Measurements from ENCODE around the gene DPP6. TPM values are rescaled to one million over a fixed set of nuclear protein-coding genes. Genes with fewer than 3 reads are reported as not detected.

Gene DPP6
- total RNA-seq, 2 experiments from 2014 or later: not detected

GRCh38 chr7:154888690-154889089 lies 836.5 kb downstream of the DPP6 start:
- intact Hi-C loops (cut with DNase I, micrococcal nuclease): no loop called here
- ChIA-PET CTCF (no interaction called here), POLR2A (no interaction called here)
- H3K9me3 Mint-ChIP-seq (ENCODE audit: low read depth): peaks cover 2% of the 10 kb centered on the region
- no peak for ATAC-seq
- DNase-seq: no peak
- no peak overlapping the region for H3K4me3 Mint-ChIP-seq
- H3K4me1 Mint-ChIP-seq: no peaks in the 10 kb centered on the region
- peaks cover 3% of the 10 kb centered on the region for H3K27me3 Mint-ChIP-seq
- no peak overlapping the region for H3K27ac Mint-ChIP-seq
- no peaks in the 10 kb centered on the region for H3K36me3 Mint-ChIP-seq (ENCODE audit: low read depth)

GRCh38 chr7:154892459-154892858 lies 840.3 kb downstream of the DPP6 start:
- peaks cover 2% of the 10 kb centered on the region for H3K9me3 Mint-ChIP-seq (ENCODE audit: low read depth)
- H3K4me3 Mint-ChIP-seq: no peak overlapping the region
- no peak overlapping the region for H3K27ac Mint-ChIP-seq
- intact Hi-C loops (cut with DNase I, micrococcal nuclease): no loop called here
- ChIA-PET POLR2A (no interaction called here), CTCF (interaction anchor here (0.6 kb wide), 1 partner anchor 365 kb away, joined by 3 read pairs; no protein-coding TSS in a partner anchor)
- DNase-seq (no peak), ATAC-seq (no peak)
- no peaks in the 10 kb centered on the region for H3K36me3 Mint-ChIP-seq (ENCODE audit: low read depth)
- H3K27me3 Mint-ChIP-seq: peaks cover 7% of the 10 kb centered on the region
- H3K4me1 Mint-ChIP-seq: no peaks in the 10 kb centered on the region

GRCh38 chr7:154896076-154896475 lies 843.9 kb downstream of the DPP6 start:
- no peak for DNase-seq
- ChIA-PET CTCF (interaction anchor here (0.7 to 1.0 kb wide), 2 partner anchors 114 to 118 kb away, joined by 3 to 4 read pairs; no protein-coding TSS in a partner anchor), POLR2A (interaction anchor here (0.6 kb wide), 1 partner anchor 210 kb away, joined by 3 read pairs; no protein-coding TSS in a partner anchor)
- intact Hi-C loops (cut with DNase I, micrococcal nuclease): no loop called here
- Mint-ChIP-seq H3K9me3 (ENCODE audit: low read depth) (no peaks in the 10 kb centered on the region), H3K36me3 (ENCODE audit: low read depth) (no peaks in the 10 kb centered on the region), H3K27me3 (peaks cover 8% of the 10 kb centered on the region), H3K4me1 (no peaks in the 10 kb centered on the region), H3K27ac (no peak overlapping the region), H3K4me3 (no peak overlapping the region)
- no peak for ATAC-seq

- CTCF ChIA-PET: interaction anchor here (0.9 kb wide), 1 partner anchor 54 kb away, joined by 3 read pairs; no protein-coding TSS in a partner anchor
- no peaks in the 10 kb centered on the region for H3K36me3 Mint-ChIP-seq (ENCODE audit: low read depth)
- peaks cover 1% of the 10 kb centered on the region for H3K27me3 Mint-ChIP-seq
- no peak for ATAC-seq
- no peak overlapping the region for H3K4me3 Mint-ChIP-seq
- H3K27ac Mint-ChIP-seq: no peak overlapping the region
- H3K4me1 Mint-ChIP-seq: no peaks in the 10 kb centered on the region
- DNase-seq: no peak
- H3K9me3 Mint-ChIP-seq (ENCODE audit: low read depth): no peaks in the 10 kb centered on the region
- POLR2A ChIA-PET: no interaction called here
- intact Hi-C loops (cut with DNase I, micrococcal nuclease): no loop called here
Measured at GRCh38 chr7:154898973-154899855, 847.0 kb downstream of the DPP6 start.

- POLR2A ChIA-PET: no interaction called here
- intact Hi-C loops (cut with DNase I, micrococcal nuclease): no loop called here
- CTCF ChIA-PET: interaction anchor here (0.9 kb wide), 1 partner anchor 54 kb away, joined by 3 read pairs; no protein-coding TSS in a partner anchor
- H3K27ac Mint-ChIP-seq: no peak overlapping the region
- ATAC-seq (no peak), DNase-seq (no peak)
- H3K4me3 Mint-ChIP-seq: no peak overlapping the region
- H3K4me1 Mint-ChIP-seq: no peaks in the 10 kb centered on the region
- no peaks in the 10 kb centered on the region for H3K9me3 Mint-ChIP-seq (ENCODE audit: low read depth)
- no peaks in the 10 kb centered on the region for H3K36me3 Mint-ChIP-seq (ENCODE audit: low read depth)
- H3K27me3 Mint-ChIP-seq: peaks cover 1% of the 10 kb centered on the region
Measured at GRCh38 chr7:154899862-154900261, 847.7 kb downstream of the DPP6 start.

GRCh38 chr7:154902600-154903082 lies 850.4 kb downstream of the DPP6 start:
- intact Hi-C loops (cut with DNase I, micrococcal nuclease): no loop called here
- DNase-seq: no peak
- ChIA-PET POLR2A (no interaction called here), CTCF (no interaction called here)
- Mint-ChIP-seq H3K9me3 (ENCODE audit: low read depth) (no peaks in the 10 kb centered on the region), H3K4me3 (no peak overlapping the region), H3K27ac (no peak overlapping the region), H3K4me1 (no peaks in the 10 kb centered on the region), H3K36me3 (ENCODE audit: low read depth) (no peaks in the 10 kb centered on the region), H3K27me3 (peaks cover 1% of the 10 kb centered on the region)
- ATAC-seq: no peak

GRCh38 chr7:154903083-154903731 lies 851.0 kb downstream of the DPP6 start:
- Mint-ChIP-seq H3K4me3 (no peak overlapping the region), H3K9me3 (ENCODE audit: low read depth) (no peaks in the 10 kb centered on the region), H3K4me1 (no peaks in the 10 kb centered on the region), H3K27ac (no peak overlapping the region), H3K36me3 (ENCODE audit: low read depth) (no peaks in the 10 kb centered on the region), H3K27me3 (peaks cover 1% of the 10 kb centered on the region)
- ATAC-seq (no peak), DNase-seq (no peak)
- CTCF ChIA-PET: no interaction called here
- POLR2A ChIA-PET: no interaction called here
- intact Hi-C loops (cut with DNase I, micrococcal nuclease): no loop called here

- Mint-ChIP-seq H3K27ac (no peak overlapping the region), H3K9me3 (ENCODE audit: low read depth) (no peaks in the 10 kb centered on the region), H3K4me3 (no peak overlapping the region), H3K4me1 (no peaks in the 10 kb centered on the region), H3K27me3 (no peaks in the 10 kb centered on the region), H3K36me3 (ENCODE audit: low read depth) (no peaks in the 10 kb centered on the region)
- DNase-seq (no peak), ATAC-seq (no peak)
- intact Hi-C loops (cut with DNase I, micrococcal nuclease): no loop called here
- ChIA-PET POLR2A (no interaction called here), CTCF (no interaction called here)
Measured at GRCh38 chr7:154905146-154905545, 852.9 kb downstream of the DPP6 start.

- no peaks in the 10 kb centered on the region for H3K36me3 Mint-ChIP-seq (ENCODE audit: low read depth)
- intact Hi-C loops (cut with DNase I, micrococcal nuclease): no loop called here
Measured at GRCh38 chr7:154905615-154906014, 853.4 kb downstream of the DPP6 start.

GRCh38 chr7:154906201-154906600 lies 854.0 kb downstream of the DPP6 start:
- no peak overlapping the region for H3K4me3 Mint-ChIP-seq
- H3K9me3 Mint-ChIP-seq (ENCODE audit: low read depth): no peaks in the 10 kb centered on the region
- peaks cover under 1% of the 10 kb centered on the region for H3K27me3 Mint-ChIP-seq
- ATAC-seq (no peak), DNase-seq (no peak)
- intact Hi-C loops (cut with DNase I, micrococcal nuclease): no loop called here
- H3K27ac Mint-ChIP-seq: no peak overlapping the region
- ChIA-PET CTCF (interaction anchor here (0.7 kb wide), 1 partner anchor 8 kb away, joined by 3 read pairs; no protein-coding TSS in a partner anchor), POLR2A (no interaction called here)
- H3K4me1 Mint-ChIP-seq: no peaks in the 10 kb centered on the region
- no peaks in the 10 kb centered on the region for H3K36me3 Mint-ChIP-seq (ENCODE audit: low read depth)

More at GRCh38 chr7:154905615-154906014, 853.4 kb downstream of the DPP6 start:
- no peak overlapping the region for H3K27ac Mint-ChIP-seq
- ATAC-seq (no peak), DNase-seq (no peak)
- no peak overlapping the region for H3K4me3 Mint-ChIP-seq
- no peaks in the 10 kb centered on the region for H3K4me1 Mint-ChIP-seq
- ChIA-PET POLR2A (no interaction called here), CTCF (interaction anchor here (0.7 kb wide), 1 partner anchor 9 kb away, joined by 3 read pairs; no protein-coding TSS in a partner anchor)
- no peaks in the 10 kb centered on the region for H3K9me3 Mint-ChIP-seq (ENCODE audit: low read depth)
- H3K27me3 Mint-ChIP-seq: no peaks in the 10 kb centered on the region

GRCh38 chr7:154906736-154907355 lies 854.6 kb downstream of the DPP6 start:
- Mint-ChIP-seq H3K9me3 (ENCODE audit: low read depth) (no peaks in the 10 kb centered on the region), H3K4me1 (no peaks in the 10 kb centered on the region), H3K27me3 (peaks cover 2% of the 10 kb centered on the region), H3K36me3 (ENCODE audit: low read depth) (no peaks in the 10 kb centered on the region), H3K27ac (no peak overlapping the region), H3K4me3 (no peak overlapping the region)
- ChIA-PET CTCF (no interaction called here), POLR2A (no interaction called here)
- DNase-seq: no peak
- ATAC-seq: no peak
- intact Hi-C loops (cut with DNase I, micrococcal nuclease): no loop called here
